ENCODE results near the gene PCMTD2.

PCMTD2 gene

GRCh38 chr20:64216910-64217309 lies 38.6 kb upstream of the PCMTD2 start:
- Histone ChIP-seq H3K27ac (no peak overlapping the region), H3K27me3 (no peaks in the 10 kb centered on the region), H3K36me3 (no peaks in the 10 kb centered on the region), H3K9me3 (no peaks in the 10 kb centered on the region), H3K4me3 (ENCODE audit: low read depth in 1 of 2, low read length in 1 of 2) (no peak overlapping the region), H3K4me1 (ENCODE audit: control insufficient read depth in 1 of 2, insufficient read depth in 1 of 2, low read depth in 1 of 2, low read length in 1 of 2) (no peaks in the 10 kb centered on the region)
- TF ChIP-seq, protein P1, sequence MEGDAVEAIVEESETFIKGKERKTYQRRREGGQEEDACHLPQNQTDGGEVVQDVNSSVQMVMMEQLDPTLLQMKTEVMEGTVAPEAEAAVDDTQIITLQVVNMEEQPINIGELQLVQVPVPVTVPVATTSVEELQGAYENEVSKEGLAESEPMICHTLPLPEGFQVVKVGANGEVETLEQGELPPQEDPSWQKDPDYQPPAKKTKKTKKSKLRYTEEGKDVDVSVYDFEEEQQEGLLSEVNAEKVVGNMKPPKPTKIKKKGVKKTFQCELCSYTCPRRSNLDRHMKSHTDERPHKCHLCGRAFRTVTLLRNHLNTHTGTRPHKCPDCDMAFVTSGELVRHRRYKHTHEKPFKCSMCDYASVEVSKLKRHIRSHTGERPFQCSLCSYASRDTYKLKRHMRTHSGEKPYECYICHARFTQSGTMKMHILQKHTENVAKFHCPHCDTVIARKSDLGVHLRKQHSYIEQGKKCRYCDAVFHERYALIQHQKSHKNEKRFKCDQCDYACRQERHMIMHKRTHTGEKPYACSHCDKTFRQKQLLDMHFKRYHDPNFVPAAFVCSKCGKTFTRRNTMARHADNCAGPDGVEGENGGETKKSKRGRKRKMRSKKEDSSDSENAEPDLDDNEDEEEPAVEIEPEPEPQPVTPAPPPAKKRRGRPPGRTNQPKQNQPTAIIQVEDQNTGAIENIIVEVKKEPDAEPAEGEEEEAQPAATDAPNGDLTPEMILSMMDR (IDR thresholded peaks at IDR 0.05) = no peak

GRCh38 chr20:64217539-64218221 lies 37.9 kb upstream of the PCMTD2 start:
- Histone ChIP-seq H3K4me3 (ENCODE audit: low read depth in 1 of 2, low read length in 1 of 2) (no peak overlapping the region), H3K36me3 (no peaks in the 10 kb centered on the region), H3K9me3 (no peaks in the 10 kb centered on the region), H3K27me3 (no peaks in the 10 kb centered on the region), H3K27ac (no peak overlapping the region), H3K4me1 (ENCODE audit: control insufficient read depth in 1 of 2, insufficient read depth in 1 of 2, low read depth in 1 of 2, low read length in 1 of 2) (no peaks in the 10 kb centered on the region)
- TF ChIP-seq, protein P1 (IDR thresholded peaks at IDR 0.05) = no peak

- Histone ChIP-seq H3K4me3 (ENCODE audit: low read depth in 1 of 2, low read length in 1 of 2) (no peak overlapping the region), H3K36me3 (no peaks in the 10 kb centered on the region), H3K9me3 (no peaks in the 10 kb centered on the region), H3K4me1 (ENCODE audit: control insufficient read depth in 1 of 2, insufficient read depth in 1 of 2, low read depth in 1 of 2, low read length in 1 of 2) (no peaks in the 10 kb centered on the region), H3K27me3 (no peaks in the 10 kb centered on the region), H3K27ac (no peak overlapping the region)
- TF ChIP-seq, protein P1 (IDR thresholded peaks at IDR 0.05) = no peak
These were observed 36.3 kb upstream of the PCMTD2 start for GRCh38 chr20:64219202-64219601.

DNA sequence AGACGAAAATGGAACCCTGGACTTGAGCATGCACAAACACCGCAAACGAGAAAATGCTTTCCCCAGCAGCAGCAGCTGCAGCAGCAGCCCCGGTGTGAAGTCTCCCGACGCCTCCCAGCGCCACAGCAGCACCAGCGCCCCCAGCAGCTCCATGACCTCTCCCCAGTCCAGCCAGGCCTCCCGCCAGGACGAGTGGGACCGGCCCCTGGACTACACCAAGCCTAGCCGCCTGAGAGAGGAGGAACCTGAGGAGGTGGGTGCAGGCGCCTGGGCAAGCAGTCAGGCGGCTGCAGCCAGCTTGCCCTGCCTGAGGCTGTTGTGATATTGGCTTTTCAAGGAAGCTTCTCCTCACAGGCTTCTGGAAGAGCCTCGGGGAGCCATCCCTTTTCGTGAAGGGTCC lies 35.8 kb upstream of the PCMTD2 start:
- Histone ChIP-seq H3K36me3 (no peaks in the 10 kb centered on the region), H3K27ac (no peak overlapping the region), H3K27me3 (no peaks in the 10 kb centered on the region), H3K4me3 (ENCODE audit: low read depth in 1 of 2, low read length in 1 of 2) (no peak overlapping the region), H3K4me1 (ENCODE audit: control insufficient read depth in 1 of 2, insufficient read depth in 1 of 2, low read depth in 1 of 2, low read length in 1 of 2) (no peaks in the 10 kb centered on the region), H3K9me3 (no peaks in the 10 kb centered on the region)
- TF ChIP-seq, protein P1 (IDR thresholded peaks at IDR 0.05) = no peak

DNA sequence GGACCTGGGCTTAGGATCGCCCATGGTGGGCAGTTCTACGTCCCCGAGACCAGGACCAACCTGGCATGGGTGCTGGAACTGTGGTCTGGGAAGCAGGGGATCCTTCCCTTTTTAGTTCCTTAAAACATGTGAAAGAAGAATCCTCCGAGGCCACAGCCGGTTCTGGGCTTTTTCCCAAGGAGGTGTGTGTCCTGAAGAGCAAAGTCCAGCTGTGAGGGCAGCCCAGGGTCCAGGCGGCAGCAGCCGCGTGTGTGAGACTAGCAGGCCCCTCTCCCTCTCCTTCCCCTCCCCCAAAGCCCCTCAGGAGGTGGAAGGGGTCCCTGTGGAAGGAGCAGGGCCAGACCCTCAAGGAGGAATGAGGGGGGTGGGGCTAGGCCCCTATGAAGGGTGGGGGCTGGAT lies 35.1 kb upstream of the PCMTD2 start:
- Histone ChIP-seq H3K4me3 (ENCODE audit: low read depth in 1 of 2, low read length in 1 of 2) (no peak overlapping the region), H3K4me1 (ENCODE audit: control insufficient read depth in 1 of 2, insufficient read depth in 1 of 2, low read depth in 1 of 2, low read length in 1 of 2) (no peaks in the 10 kb centered on the region), H3K27ac (no peak overlapping the region), H3K27me3 (no peaks in the 10 kb centered on the region), H3K36me3 (no peaks in the 10 kb centered on the region), H3K9me3 (no peaks in the 10 kb centered on the region)
- TF ChIP-seq, protein P1 (IDR thresholded peaks at IDR 0.05) = no peak
